ENCODE measurements around the gene PYY. TPM values are rescaled to one million over a fixed set of nuclear protein-coding genes. Genes with fewer than 3 reads are reported as not detected.
"Not testable (repeated sequence)": the region's sequence is repeated elsewhere in the genome, so short reads cannot be mapped to it uniquely, and the experiment has no call there.

PYY gene
- total RNA-seq, 2 experiments from 2014 or later = not detected

GRCh38 chr17:43974382-43975266 is 20.9 kb upstream of the PYY start:
- CTCF ChIA-PET = interaction anchor here (0.8 kb wide), 1 partner anchor 68 kb away, joined by 4 read pairs; the partner anchor contains the start of gene MPP2
- no peak overlapping the region for H3K4me3 Mint-ChIP-seq

GRCh38 chr17:43972444-43973212 is 18.9 kb upstream of the PYY start:
- H3K9me3 Mint-ChIP-seq (ENCODE audit: low read depth); H3K4me1 Mint-ChIP-seq; DNase-seq; H3K4me3 Mint-ChIP-seq; ATAC-seq; H3K27ac Mint-ChIP-seq; H3K36me3 Mint-ChIP-seq: not testable (repeated sequence)
- H3K27me3 Mint-ChIP-seq = peaks cover 31% of the 10 kb centered on the region
- CTCF ChIA-PET = interaction anchor here (0.8 to 1.0 kb wide), 2 partner anchors 12 to 28 kb away, joined by 4 to 5 read pairs; no protein-coding TSS in a partner anchor

More at GRCh38 chr17:43974382-43975266, 20.9 kb upstream of the PYY start:
- Mint-ChIP-seq H3K9me3 (ENCODE audit: low read depth) (no peaks in the 10 kb centered on the region), H3K36me3 (no peaks in the 10 kb centered on the region), H3K27ac (no peak overlapping the region), H3K27me3 (peaks cover 35% of the 10 kb centered on the region), H3K4me1 (no peaks in the 10 kb centered on the region)
- ATAC-seq = no peak
- no peak for DNase-seq

- not testable (repeated sequence) for H3K36me3 Mint-ChIP-seq; H3K27ac Mint-ChIP-seq; H3K4me1 Mint-ChIP-seq; ATAC-seq; DNase-seq; H3K4me3 Mint-ChIP-seq; H3K9me3 Mint-ChIP-seq (ENCODE audit: low read depth)
- H3K27me3 Mint-ChIP-seq = peaks cover 34% of the 10 kb centered on the region
- CTCF ChIA-PET = interaction anchor here (1.0 kb wide), 1 partner anchor 27 kb away, joined by 4 read pairs; no protein-coding TSS in a partner anchor
These were observed 17.7 kb upstream of the PYY start for GRCh38 chr17:43971436-43971835.

GRCh38 chr17:43970366-43970765 is 16.6 kb upstream of the PYY start:
- Mint-ChIP-seq H3K27ac (no peak overlapping the region), H3K4me1 (no peaks in the 10 kb centered on the region), H3K27me3 (peaks cover 37% of the 10 kb centered on the region), H3K36me3 (no peaks in the 10 kb centered on the region), H3K4me3 (no peak overlapping the region), H3K9me3 (ENCODE audit: low read depth) (no peaks in the 10 kb centered on the region)
- CTCF ChIA-PET = interaction anchor here (1.3 to 1.6 kb wide), 2 partner anchors 11 to 26 kb away, joined by 3 to 5 read pairs; no protein-coding TSS in a partner anchor
- DNase-seq (no peak), ATAC-seq (no peak)

- DNase-seq (no peak), ATAC-seq (no peak)
- H3K9me3 Mint-ChIP-seq (ENCODE audit: low read depth) = no peaks in the 10 kb centered on the region
- no peaks in the 10 kb centered on the region for H3K36me3 Mint-ChIP-seq
- CTCF ChIA-PET = interaction anchor here (0.7 to 1.6 kb wide), 3 partner anchors 24 to 59 kb away, joined by 3 to 7 read pairs (median 4); no protein-coding TSS in a partner anchor
- peaks cover 50% of the 10 kb centered on the region for H3K27me3 Mint-ChIP-seq
- no peak overlapping the region for H3K27ac Mint-ChIP-seq
- H3K4me1 Mint-ChIP-seq = no peaks in the 10 kb centered on the region
- H3K4me3 Mint-ChIP-seq = no peak overlapping the region
These were observed 13.6 kb upstream of the PYY start for GRCh38 chr17:43967251-43967875.

- no peak overlapping the region for H3K27ac Mint-ChIP-seq
- CTCF ChIA-PET = no interaction called here
- ATAC-seq (no peak), DNase-seq (no peak)
- no peaks in the 10 kb centered on the region for H3K9me3 Mint-ChIP-seq (ENCODE audit: low read depth)
- H3K36me3 Mint-ChIP-seq = no peaks in the 10 kb centered on the region
- H3K4me3 Mint-ChIP-seq = no peak overlapping the region
- peaks cover 51% of the 10 kb centered on the region for H3K27me3 Mint-ChIP-seq
- no peaks in the 10 kb centered on the region for H3K4me1 Mint-ChIP-seq
These were observed 12.5 kb upstream of the PYY start for GRCh38 chr17:43966276-43966675.

GRCh38 chr17:43962479-43962878 is 8.7 kb upstream of the PYY start:
- CTCF ChIA-PET = interaction anchor here (0.9 to 1.6 kb wide), 4 partner anchors 18 to 52 kb away, joined by 3 to 4 read pairs (median 3); no protein-coding TSS in a partner anchor
- peaks cover 37% of the 10 kb centered on the region for H3K27me3 Mint-ChIP-seq
- no peak for DNase-seq
- H3K4me3 Mint-ChIP-seq = no peak overlapping the region
- no peak for ATAC-seq
- H3K27ac Mint-ChIP-seq = no peak overlapping the region
- H3K9me3 Mint-ChIP-seq (ENCODE audit: low read depth) = no peaks in the 10 kb centered on the region
- no peaks in the 10 kb centered on the region for H3K4me1 Mint-ChIP-seq
- no peaks in the 10 kb centered on the region for H3K36me3 Mint-ChIP-seq

- Mint-ChIP-seq H3K9me3 (ENCODE audit: low read depth) (no peaks in the 10 kb centered on the region), H3K27me3 (peaks cover 36% of the 10 kb centered on the region), H3K4me3 (no peak overlapping the region), H3K4me1 (no peaks in the 10 kb centered on the region), H3K27ac (no peak overlapping the region), H3K36me3 (no peaks in the 10 kb centered on the region)
- CTCF ChIA-PET = interaction anchor here (0.9 to 3.8 kb wide), 4 partner anchors 18 to 401 kb away, joined by 3 to 16 read pairs (median 4); partner anchors contain the start of gene FAM171A2
- DNase-seq (no peak), ATAC-seq (no peak)
These were observed 8.2 kb upstream of the PYY start for GRCh38 chr17:43961954-43962353.

- not testable (repeated sequence) for H3K9me3 Mint-ChIP-seq (ENCODE audit: low read depth); ATAC-seq; H3K4me1 Mint-ChIP-seq; H3K27ac Mint-ChIP-seq; H3K36me3 Mint-ChIP-seq; DNase-seq; H3K4me3 Mint-ChIP-seq
- H3K27me3 Mint-ChIP-seq = peaks cover 33% of the 10 kb centered on the region
- CTCF ChIA-PET = interaction anchor here (1.1 to 3.8 kb wide), 4 partner anchors 12 to 402 kb away, joined by 3 to 16 read pairs (median 4); partner anchors contain the start of gene FAM171A2
These were observed 7.6 kb upstream of the PYY start for GRCh38 chr17:43961292-43961691.

GRCh38 chr17:43958748-43959352 is 5.1 kb upstream of the PYY start:
- CTCF ChIA-PET = interaction anchor here (1.2 to 3.8 kb wide), 3 partner anchors 15 to 82 kb away, joined by 4 to 16 read pairs (median 6); no protein-coding TSS in a partner anchor
- H3K36me3 Mint-ChIP-seq = no peaks in the 10 kb centered on the region
- H3K27ac Mint-ChIP-seq = no peak overlapping the region
- no peak overlapping the region for H3K4me3 Mint-ChIP-seq
- H3K4me1 Mint-ChIP-seq = no peaks in the 10 kb centered on the region
- DNase-seq = no peak
- peaks cover 44% of the 10 kb centered on the region for H3K27me3 Mint-ChIP-seq
- no peaks in the 10 kb centered on the region for H3K9me3 Mint-ChIP-seq (ENCODE audit: low read depth)
- ATAC-seq = no peak

- Mint-ChIP-seq H3K27ac (no peak overlapping the region), H3K27me3 (peaks cover 47% of the 10 kb centered on the region), H3K4me3 (no peak overlapping the region), H3K4me1 (peaks cover 3% of the 10 kb centered on the region), H3K9me3 (ENCODE audit: low read depth) (no peaks in the 10 kb centered on the region), H3K36me3 (no peaks in the 10 kb centered on the region)
- DNase-seq (no peak), ATAC-seq (no peak)
- CTCF ChIA-PET = no interaction called here
These were observed 2.5 kb upstream of the PYY start for GRCh38 chr17:43956222-43956621.

GRCh38 chr17:43952724-43953666 is 745 bp downstream of the PYY start:
- Mint-ChIP-seq H3K9me3 (ENCODE audit: low read depth) (no peaks in the 10 kb centered on the region), H3K27me3 (peaks cover 68% of the 10 kb centered on the region), H3K36me3 (no peaks in the 10 kb centered on the region), H3K27ac (no peak overlapping the region), H3K4me3 (no peak overlapping the region), H3K4me1 (peaks cover 7% of the 10 kb centered on the region)
- ATAC-seq = peak; percentile 27
- CTCF ChIA-PET = interaction anchor here (0.9 kb wide), 1 partner anchor 75 kb away, joined by 3 read pairs; no protein-coding TSS in a partner anchor
- DNase-seq = no peak

Data from activated CD8-positive, alpha-beta memory T cell treated with anti-CD3 and anti-CD28 coated beads, Interleukin-2, amount 10 ng/mL, durations not matched to agents 7 days and 5 days (primary cell).